ENCODE data around the gene TEAD4. TPM values are rescaled to one million over a fixed set of nuclear protein-coding genes. Genes with fewer than 3 reads are reported as not detected.
A peak's percentile ranks its signal among the peaks of the same experiment; 100 is the strongest.

Gene TEAD4
- total and polyA plus RNA-seq, 9 donors = 3.6 to 19.9 (median 6.7) TPM

DNA sequence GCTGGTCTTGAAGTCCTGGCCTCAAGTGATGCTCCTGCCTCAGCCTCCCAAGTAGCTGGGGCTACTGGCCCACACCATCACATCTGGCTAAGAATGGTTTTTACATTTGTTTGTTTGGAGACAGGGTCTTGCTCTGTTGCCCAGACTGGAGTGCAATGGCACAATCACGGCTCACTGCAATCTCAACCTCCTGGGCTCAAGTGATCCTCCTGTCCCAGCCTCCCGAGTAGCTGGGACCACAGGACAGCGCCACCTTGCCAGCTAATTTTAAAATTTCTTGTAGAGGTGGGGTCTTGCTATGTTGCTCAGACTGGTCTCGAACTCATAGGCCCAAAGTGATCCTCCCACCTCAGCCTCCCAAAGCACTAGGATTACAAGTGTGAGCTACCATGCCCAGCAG, 89.3 kb downstream of the TEAD4 start:
- DNase-seq = no peak
- no peak for TF ChIP-seq EP300 (IDR thresholded peaks at IDR 0.05)
- no peak for TF ChIP-seq POLR2A (IDR thresholded peaks at IDR 0.05)
- TF ChIP-seq, protein P1, sequence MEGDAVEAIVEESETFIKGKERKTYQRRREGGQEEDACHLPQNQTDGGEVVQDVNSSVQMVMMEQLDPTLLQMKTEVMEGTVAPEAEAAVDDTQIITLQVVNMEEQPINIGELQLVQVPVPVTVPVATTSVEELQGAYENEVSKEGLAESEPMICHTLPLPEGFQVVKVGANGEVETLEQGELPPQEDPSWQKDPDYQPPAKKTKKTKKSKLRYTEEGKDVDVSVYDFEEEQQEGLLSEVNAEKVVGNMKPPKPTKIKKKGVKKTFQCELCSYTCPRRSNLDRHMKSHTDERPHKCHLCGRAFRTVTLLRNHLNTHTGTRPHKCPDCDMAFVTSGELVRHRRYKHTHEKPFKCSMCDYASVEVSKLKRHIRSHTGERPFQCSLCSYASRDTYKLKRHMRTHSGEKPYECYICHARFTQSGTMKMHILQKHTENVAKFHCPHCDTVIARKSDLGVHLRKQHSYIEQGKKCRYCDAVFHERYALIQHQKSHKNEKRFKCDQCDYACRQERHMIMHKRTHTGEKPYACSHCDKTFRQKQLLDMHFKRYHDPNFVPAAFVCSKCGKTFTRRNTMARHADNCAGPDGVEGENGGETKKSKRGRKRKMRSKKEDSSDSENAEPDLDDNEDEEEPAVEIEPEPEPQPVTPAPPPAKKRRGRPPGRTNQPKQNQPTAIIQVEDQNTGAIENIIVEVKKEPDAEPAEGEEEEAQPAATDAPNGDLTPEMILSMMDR (IDR thresholded peaks at IDR 0.05) = no peak
- 94 to 99% (median 97%) methylated on average over 4 of the region's 4 CpGs for WGBS, 3 donors
- H3K27ac ChIP-seq = no peak overlapping the region
- intact Hi-C loops (cut with DNase I) = no loop called here
- no peak overlapping the region for H3K4me3 ChIP-seq
- H3K9me3 ChIP-seq = no peaks in the 10 kb centered on the region
- no peaks in the 10 kb centered on the region for H3K36me3 ChIP-seq
- no peaks in the 10 kb centered on the region for H3K4me1 ChIP-seq (ENCODE audit: insufficient read depth)
- no peaks in the 10 kb centered on the region for H3K27me3 ChIP-seq

DNA sequence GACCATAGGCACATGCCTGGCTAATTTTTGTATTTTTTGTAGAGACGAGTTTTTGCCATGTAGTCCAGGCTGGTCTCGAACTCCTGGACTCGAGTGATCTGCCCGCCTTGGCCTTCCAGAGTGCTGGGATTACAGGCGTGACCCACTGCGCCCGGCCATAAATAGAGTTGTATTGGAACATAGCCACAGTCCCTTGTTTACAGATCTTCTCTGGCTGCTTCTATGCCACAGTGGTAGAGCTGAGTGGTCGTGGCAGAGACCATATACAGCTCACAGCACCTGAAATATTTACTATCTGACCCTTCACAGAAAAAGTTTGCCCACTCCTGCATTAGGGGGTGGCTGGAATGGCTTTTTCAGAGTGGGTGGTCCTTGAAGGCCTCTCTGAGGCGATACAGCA, 90.0 kb downstream of the TEAD4 start:
- 80 to 90% (median 83%) methylated on average over 9 of the region's 9 CpGs for whole genome bisulfite sequencing, 3 donors

DNA sequence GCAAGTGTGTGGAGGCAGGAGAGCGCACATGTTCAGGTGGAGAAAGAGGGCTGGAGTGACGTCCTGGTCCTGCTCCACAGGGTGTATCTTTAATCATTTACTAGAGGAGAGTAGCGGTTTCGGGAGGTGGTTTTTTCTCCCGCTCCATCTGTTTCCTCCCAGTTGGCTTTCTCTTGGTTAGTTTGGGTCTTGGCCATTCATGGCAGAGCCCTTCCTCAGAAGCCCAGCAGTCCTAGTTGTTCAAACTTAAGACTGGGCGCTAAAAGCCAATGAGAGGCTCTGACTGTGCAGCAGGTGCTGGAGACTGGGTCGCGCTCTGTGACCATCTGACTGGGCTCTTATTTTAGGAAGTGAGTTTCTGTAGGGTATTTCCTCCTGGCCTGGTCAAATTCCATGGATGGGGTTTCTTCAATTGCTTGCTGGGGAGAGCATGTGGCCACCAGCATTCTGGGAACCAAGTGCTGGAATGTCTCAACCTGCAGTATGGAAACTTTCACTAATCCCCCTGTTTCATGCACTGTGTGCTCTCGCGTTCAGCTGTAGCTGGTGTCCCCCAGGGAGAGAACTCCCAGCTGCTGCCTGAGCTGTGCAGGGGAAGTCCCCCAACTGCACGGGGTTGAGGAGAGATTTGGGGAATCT, 90.5 kb downstream of the TEAD4 start:
- peaks cover 3% of the 10 kb centered on the region for H3K4me1 ChIP-seq (ENCODE audit: insufficient read depth)
- WGBS, 3 donors = 66 to 69% (median 68%) methylated on average over 11 of the region's 11 CpGs
- no peak overlapping the region for H3K27ac ChIP-seq
- DNase-seq = peak in 2 of 5 donors; percentile 54 to 59
- no peak overlapping the region for H3K4me3 ChIP-seq
- H3K36me3 ChIP-seq = no peaks in the 10 kb centered on the region
- H3K9me3 ChIP-seq = no peaks in the 10 kb centered on the region
- intact Hi-C loops (cut with DNase I) = no loop called here
- no peak for TF ChIP-seq POLR2A (IDR thresholded peaks at IDR 0.05)
- H3K27me3 ChIP-seq = no peaks in the 10 kb centered on the region

More for the DNA sequence above, 90.0 kb downstream of the TEAD4 start:
- Histone ChIP-seq H3K4me1 (ENCODE audit: insufficient read depth) (no peaks in the 10 kb centered on the region), H3K27ac (no peak overlapping the region), H3K9me3 (no peaks in the 10 kb centered on the region), H3K36me3 (no peaks in the 10 kb centered on the region), H3K4me3 (no peak overlapping the region), H3K27me3 (no peaks in the 10 kb centered on the region)
- intact Hi-C loops (cut with DNase I) = no loop called here
- DNase-seq = no peak
- TF ChIP-seq EP300 (IDR thresholded peaks at IDR 0.05) (no peak), POLR2A (IDR thresholded peaks at IDR 0.05) (no peak)
- TF ChIP-seq, protein P1 (IDR thresholded peaks at IDR 0.05) = no peak

DNA sequence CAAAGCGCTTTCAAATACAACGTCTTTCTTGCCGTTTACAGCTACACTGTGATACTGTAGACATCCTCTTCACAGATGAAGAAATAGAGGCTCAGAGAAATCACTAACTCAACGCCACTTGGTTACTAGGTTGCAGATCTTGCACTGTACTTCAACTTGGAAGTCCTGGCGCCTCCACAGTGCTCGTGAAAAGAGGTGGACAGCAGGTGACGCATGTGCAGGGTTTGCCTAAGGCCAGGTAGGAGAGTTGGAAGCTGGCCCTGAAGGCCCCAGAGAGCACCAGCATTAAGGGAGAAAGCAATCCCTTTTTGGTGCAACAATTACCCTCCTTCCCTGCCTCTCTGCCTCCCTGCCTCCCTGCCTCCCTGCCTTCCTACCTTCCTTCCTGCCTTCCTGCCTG, 95.2 kb downstream of the TEAD4 start:
- no peaks in the 10 kb centered on the region for H3K9me3 ChIP-seq
- H3K4me3 ChIP-seq = no peak overlapping the region
- H3K27ac ChIP-seq = no peak overlapping the region
- H3K36me3 ChIP-seq = no peaks in the 10 kb centered on the region
- WGBS, 3 donors = 83 to 94% (median 89%) methylated on average over 7 of the region's 7 CpGs
- no peaks in the 10 kb centered on the region for H3K27me3 ChIP-seq
- peaks cover 6% of the 10 kb centered on the region for H3K4me1 ChIP-seq (ENCODE audit: insufficient read depth)
- intact Hi-C loops (cut with DNase I) = no loop called here
- TF ChIP-seq EP300 (IDR thresholded peaks at IDR 0.05) = no peak
- TF ChIP-seq, protein P1 (IDR thresholded peaks at IDR 0.05) = no peak
- TF ChIP-seq POLR2A (IDR thresholded peaks at IDR 0.05) = no peak
- no peak for DNase-seq

DNA sequence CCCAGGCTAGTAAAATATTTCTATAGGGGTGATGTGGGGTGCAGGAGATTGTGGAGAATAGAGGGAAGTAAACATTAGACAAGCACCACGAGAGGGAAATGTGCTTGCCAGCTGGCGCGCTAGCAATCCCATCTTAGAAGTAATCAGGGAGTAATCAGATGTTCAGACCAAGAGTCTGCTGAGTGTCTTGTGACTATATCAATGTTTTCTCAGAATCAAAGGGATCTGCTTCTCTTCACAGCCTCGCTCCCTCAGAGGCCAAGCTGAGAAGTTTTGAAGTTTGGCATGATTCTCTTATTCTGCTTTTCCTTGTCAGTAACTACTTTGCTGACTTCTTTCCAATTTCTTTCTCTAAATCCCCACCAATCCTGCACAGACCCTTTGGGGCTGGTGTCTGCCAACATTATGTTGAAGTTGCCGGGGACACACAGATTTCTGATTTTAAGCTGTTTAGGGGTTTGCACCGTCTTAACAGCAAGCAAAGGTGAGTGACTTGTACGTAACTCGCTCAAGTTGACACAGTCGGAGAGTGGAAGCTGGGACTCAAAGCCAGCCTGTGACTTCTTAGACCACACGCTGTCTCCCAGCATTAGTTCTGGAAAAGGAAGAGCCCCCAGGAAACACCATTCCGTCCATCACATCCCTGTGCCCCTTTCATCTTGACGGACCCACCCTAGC, 96.0 kb downstream of the TEAD4 start:
- Histone ChIP-seq H3K36me3 (no peaks in the 10 kb centered on the region), H3K27ac (peak overlapping the region in 1 of 2 donors; percentile 27), H3K27me3 (no peaks in the 10 kb centered on the region), H3K4me3 (no peak overlapping the region), H3K4me1 (ENCODE audit: insufficient read depth) (peaks cover 6% of the 10 kb centered on the region), H3K9me3 (no peaks in the 10 kb centered on the region)
- peak in 1 of 5 donors; percentile 61 for DNase-seq
- 17 to 40% (median 37%) methylated on average over 12 of the region's 12 CpGs for WGBS, 3 donors
- intact Hi-C loops (cut with DNase I) = no loop called here
- TF ChIP-seq EP300 (IDR thresholded peaks at IDR 0.05) = no peak
- TF ChIP-seq, protein P1 (IDR thresholded peaks at IDR 0.05) = no peak
- no peak for TF ChIP-seq POLR2A (IDR thresholded peaks at IDR 0.05)
